Hepatic stellate cell (primary cell): ENCODE data around the gene TTLL11.
"Not testable (repeated sequence)": the region's sequence is repeated elsewhere in the genome, so short reads cannot be mapped to it uniquely, and the experiment has no call there.

Experiments
- DNase-seq: peaks from one replicate; pipeline ENCODE4 v3.0.0; 2011; ENCODE audit warnings: low spot score

Gene TTLL11

GRCh38 chr9:122084026-122084675, 9.0 kb downstream of the TTLL11 start:
- DNase-seq: no peak

DNA sequence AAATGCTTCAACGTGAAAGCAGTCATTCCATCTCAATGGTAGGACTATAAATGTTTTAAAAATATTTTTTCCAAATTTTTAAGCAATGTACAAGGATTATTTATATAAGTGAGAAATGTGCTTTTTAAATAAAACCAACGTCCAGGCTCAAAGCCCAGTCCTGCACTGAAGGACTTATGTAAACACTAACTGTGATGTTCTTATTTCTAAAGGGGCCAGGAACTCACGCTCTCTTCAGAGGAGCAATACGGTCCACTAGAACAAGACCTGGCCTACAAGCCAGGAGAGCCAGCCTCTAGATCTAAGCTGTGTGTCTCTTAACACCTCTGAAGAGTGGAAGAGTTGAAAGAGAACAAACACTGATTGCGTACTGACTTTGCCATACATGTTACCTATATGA, 12.1 kb downstream of the TTLL11 start:
- no peak for DNase-seq

DNA sequence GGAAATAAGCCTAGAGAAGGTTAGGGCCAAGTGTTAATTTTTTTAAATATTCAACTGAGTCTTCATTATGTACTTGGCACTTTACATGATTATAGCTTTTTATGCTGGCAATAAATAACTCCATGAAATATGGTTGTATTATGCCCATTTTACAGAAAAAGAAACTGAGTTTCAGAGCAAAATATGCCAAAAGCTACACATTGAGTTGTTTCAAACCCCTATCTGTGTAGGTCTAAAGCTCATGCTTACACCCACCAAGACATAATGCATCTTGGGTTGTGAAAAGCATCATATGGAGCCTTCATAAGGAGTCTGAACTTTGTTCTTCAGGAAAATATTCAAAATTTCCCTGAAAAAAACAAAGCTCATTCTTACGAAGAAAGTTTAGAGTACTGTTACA, 14.6 kb downstream of the TTLL11 start:
- no peak for DNase-seq

- no peak for DNase-seq
Observed at GRCh38 chr9:122076773-122077172, 16.3 kb downstream of the TTLL11 start.

GRCh38 chr9:122076117-122076516, 17.0 kb downstream of the TTLL11 start:
- no peak for DNase-seq

GRCh38 chr9:122075135-122076030, 17.7 kb downstream of the TTLL11 start:
- no peak for DNase-seq

GRCh38 chr9:122071715-122072114, 21.4 kb downstream of the TTLL11 start:
- no peak for DNase-seq

DNA sequence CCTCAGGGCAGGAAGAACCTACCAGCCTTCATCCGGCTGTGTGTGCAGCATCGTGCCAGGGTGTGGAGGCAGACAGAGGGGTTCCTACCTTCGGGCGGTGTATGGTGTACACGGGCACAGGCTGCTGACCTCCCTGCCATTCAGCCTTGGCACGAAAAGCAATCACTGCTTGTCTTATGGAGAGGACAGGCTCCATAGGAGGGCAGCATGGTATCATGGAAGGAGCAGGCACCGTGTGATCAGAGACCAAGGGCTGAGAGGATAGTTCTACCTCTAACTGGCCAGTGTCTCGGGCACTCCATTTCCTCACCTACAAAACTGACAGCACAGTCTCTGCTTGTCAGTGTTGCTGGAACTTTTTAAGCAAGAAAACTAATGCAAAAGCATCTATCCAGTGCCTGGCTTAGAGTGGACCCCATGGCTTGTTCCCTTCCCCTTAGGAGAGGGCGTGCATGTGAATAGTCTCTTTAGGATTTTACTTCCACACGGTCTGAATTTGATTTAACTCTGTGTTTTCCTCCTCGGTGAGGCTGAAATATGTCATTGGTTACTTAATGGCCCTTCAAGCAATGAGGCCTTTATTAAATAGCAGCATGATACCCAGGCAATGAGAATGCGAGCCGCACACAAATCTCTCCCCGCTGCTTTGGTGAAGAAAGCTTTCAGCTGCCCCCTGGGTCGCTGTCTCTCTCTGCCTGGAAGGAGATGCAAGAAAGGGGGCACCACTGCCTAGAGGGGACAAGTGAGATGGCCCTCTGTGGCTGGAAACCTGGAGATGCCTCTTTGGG, 22.2 kb downstream of the TTLL11 start:
- DNase-seq: no peak

DNA sequence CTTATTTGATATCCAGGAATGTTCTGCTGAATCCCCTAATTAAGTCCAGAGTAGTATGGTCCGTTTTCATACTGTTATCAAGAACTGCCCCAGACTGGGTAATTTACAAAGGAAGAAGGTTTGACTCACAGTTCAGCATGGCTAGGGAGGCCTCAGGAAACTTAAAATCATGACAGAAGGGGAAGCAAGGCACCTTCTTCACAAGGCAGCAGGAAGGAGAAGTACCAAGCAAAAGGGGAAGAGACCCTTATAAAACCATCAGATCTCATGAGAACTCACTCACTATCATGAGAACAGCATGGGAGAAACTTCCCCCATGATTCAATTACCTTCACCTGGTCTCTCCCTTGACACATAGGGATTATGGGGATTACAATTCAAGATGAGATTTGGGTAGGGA, 26.4 kb downstream of the TTLL11 start:
- not testable (repeated sequence) for DNase-seq

GRCh38 chr9:122065923-122066629, 27.0 kb downstream of the TTLL11 start:
- no peak for DNase-seq

- no peak for DNase-seq
Observed at GRCh38 chr9:122060481-122060880, 32.6 kb downstream of the TTLL11 start.

DNA sequence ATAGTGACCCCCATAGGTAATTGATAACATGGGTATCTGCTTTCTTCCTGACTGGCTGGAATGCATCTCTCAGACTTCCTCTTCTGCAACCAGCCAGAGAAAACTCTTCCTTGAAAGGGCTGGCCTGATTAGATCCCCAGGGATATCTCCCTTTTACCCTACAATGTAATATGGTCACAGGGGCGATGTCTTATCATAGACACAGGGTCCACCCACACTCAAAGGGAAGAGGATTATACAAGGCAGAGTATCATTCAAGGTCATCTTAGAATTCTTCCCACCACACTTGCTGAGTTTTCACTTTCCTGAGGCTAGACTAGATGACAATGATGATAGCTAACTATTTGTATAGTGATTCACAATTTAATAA, 33.2 kb downstream of the TTLL11 start:
- no peak for DNase-seq

- no peak for DNase-seq
Observed at GRCh38 chr9:122059214-122059954, 33.7 kb downstream of the TTLL11 start.

DNA sequence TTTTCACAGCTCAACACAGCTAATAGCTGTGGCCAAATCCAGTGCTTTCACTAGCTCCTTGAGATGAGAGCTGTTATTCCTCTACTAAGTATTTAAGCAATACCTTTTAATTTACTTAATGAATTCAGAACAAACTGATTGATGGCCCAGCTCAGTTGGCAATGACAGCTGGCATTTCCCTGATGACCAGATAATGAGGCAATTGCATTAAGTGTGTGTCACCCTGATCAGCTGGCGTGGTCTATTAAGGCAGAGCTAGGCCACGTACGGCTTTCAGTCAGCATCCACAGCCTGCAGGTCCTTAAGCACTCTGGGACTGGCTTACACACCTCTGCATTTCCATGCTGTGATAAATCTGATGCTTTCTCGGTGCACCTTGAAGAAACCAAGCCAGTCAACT, 34.4 kb downstream of the TTLL11 start:
- no peak for DNase-seq

GRCh38 chr9:122058051-122058450, 35.1 kb downstream of the TTLL11 start:
- DNase-seq: no peak

DNA sequence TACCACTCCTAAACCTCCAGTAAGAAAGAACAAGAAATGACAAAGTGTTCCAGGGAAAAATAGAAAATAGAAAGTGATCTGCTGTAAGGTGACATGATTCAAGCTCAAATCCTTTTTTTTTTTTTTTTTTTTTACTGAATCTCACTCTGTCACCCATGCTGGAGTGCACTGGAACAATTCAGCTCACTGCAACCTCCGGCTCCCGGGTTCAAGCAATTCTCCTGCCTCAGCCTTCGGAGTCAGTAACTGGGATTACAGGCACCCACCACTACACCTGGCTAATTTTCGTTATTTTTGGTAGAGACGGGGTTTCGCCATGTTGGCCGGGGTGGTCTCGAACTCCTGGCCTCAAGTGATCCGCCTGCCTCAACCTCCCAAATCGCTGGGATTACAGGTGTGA, 35.9 kb downstream of the TTLL11 start:
- DNase-seq: no peak

DNA sequence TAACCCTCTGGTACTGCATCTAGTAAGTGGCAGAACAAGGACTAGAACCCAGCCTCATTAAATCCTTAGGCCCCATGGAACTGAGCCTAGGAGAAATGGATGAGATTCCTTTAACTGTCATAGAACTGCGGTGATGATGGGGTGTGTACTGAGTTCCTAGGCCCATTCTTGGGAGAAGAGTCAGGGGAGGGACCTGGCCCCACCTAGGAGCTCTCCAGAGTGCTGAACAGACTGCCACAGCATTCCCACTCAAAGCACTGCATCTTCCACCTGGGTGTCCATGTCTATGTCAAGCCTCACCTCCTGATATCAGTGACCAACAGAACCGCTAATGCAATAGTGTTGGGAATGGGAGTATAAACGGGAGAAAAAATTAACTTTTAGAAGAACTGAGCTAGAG, 36.6 kb downstream of the TTLL11 start:
- no peak for DNase-seq

DNA sequence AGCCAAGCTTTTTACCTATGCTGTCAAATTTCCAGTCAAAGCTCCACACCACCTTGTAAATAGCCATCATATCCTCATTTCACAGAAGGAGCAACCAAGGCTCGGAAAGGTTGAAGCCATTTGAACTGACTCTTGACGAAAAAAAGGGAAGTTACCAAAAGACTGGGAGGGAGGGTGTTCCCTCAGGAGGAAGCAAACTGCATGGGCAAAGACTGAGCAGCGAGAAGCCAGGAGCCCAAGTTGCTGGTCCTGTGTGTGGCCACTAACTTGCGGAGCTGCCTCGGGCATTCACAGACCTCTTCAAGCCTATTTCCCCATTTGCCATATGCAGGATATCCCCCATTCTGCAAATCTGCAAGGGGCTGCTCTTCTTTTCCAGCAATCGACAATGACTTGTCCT, 37.4 kb downstream of the TTLL11 start:
- DNase-seq: no peak

GRCh38 chr9:122053567-122054350, 39.3 kb downstream of the TTLL11 start:
- DNase-seq: no peak

DNA sequence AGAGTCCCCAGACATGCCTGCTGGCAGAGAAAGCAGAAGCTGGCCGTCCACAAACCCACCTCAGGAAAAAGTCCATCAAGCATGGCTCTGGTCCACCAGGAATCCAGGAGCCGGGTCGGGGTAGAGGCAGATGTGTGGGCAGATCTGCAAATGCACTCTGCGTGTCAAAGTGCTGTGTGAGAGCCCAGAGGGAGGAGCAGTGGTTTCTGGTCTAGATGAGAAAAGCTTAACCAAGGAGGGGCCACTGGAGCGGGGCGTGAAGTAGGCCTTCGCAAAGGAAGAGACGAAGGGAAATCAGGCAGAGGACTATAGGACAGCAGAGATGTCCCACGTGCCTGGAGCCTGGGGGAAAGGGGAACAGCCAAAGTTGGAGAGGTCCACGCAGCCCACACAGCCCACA, 40.0 kb downstream of the TTLL11 start:
- DNase-seq: no peak
